ENCODE results near the gene ST8SIA6.

- TF ChIP-seq CTCF (IDR thresholded peaks at IDR 0.05; ENCODE audit: insufficient read depth, low read length, poor library complexity, severe bottlenecking) (no peak), EZH2phosphoT487 (conservative IDR thresholded peaks at IDR 0.05; ENCODE audit: low read length) (no peak)
These were observed 119.3 kb downstream of the ST8SIA6 start for GRCh38 chr10:17335065-17335464.

All from SU-DHL-6 (cell line).